ENCODE results near the gene DMRTB1.

- no peak for TF ChIP-seq PURB (CRISPR knock-in tag; IDR thresholded peaks at IDR 0.05; ENCODE audit: low read depth)
- no peak for TF ChIP-seq ZBED1 (IDR thresholded peaks at IDR 0.05)
- TF ChIP-seq FOSL1 (tag; conservative IDR thresholded peaks at IDR 0.05) = no peak
- TF ChIP-seq NR2C1 (IDR thresholded peaks at IDR 0.05) = no peak
- TF ChIP-seq NR2C1 (tag; IDR thresholded peaks at IDR 0.05) = no peak
- TF ChIP-seq RBM39 (optimal IDR thresholded peaks at IDR 0.05; ENCODE audit: low read depth, low read length) = no peak
- no peak for TF ChIP-seq ATF1 (CRISPR knock-in tag; IDR thresholded peaks at IDR 0.05)
- no peak for TF ChIP-seq ATF1 (tag; IDR thresholded peaks at IDR 0.05)
- TF ChIP-seq CBX8 (IDR thresholded peaks at IDR 0.05; ENCODE audit: borderline replicate concordance, extremely low read depth, low read depth, low read length, poor library complexity, severe bottlenecking) = no peak
- no peak for TF ChIP-seq ZNF766 (CRISPR knock-in tag; conservative IDR thresholded peaks at IDR 0.05)
- no peak for TF ChIP-seq MYC (IDR thresholded peaks at IDR 0.05; ENCODE audit: low read depth, low read length)
- TF ChIP-seq MYC (CRISPR knock-in tag; IDR thresholded peaks at IDR 0.05; ENCODE audit: borderline replicate concordance, low read depth) = no peak
- TF ChIP-seq CTCF (IDR thresholded peaks at IDR 0.05 in 2 of 3, conservative IDR thresholded peaks at IDR 0.05 in 1 of 3; ENCODE audit: insufficient read depth in 2 of 3, low read depth in 1 of 3, low read length in 3 of 3) = no peak
Observed at GRCh38 chr1:53476579-53476978, 17.4 kb downstream of the DMRTB1 start.

Data from K562 (cell line).